ENCODE results near the gene HOXA6.

HOXA6 gene

GRCh38 chr7:27184337-27185012, 36.9 kb upstream of the HOXA6 start:
- DNase-seq = no peak

GRCh38 chr7:27183682-27184336, 36.2 kb upstream of the HOXA6 start:
- no peak for DNase-seq

GRCh38 chr7:27182861-27183681, 35.5 kb upstream of the HOXA6 start:
- no peak for DNase-seq

GRCh38 chr7:27182285-27182841, 34.8 kb upstream of the HOXA6 start:
- no peak for DNase-seq

GRCh38 chr7:27181795-27182275, 34.3 kb upstream of the HOXA6 start:
- DNase-seq = no peak

GRCh38 chr7:27180431-27181420, 33.2 kb upstream of the HOXA6 start:
- DNase-seq = no peak

GRCh38 chr7:27179503-27180430, 32.2 kb upstream of the HOXA6 start:
- DNase-seq = peak; percentile 41 to 46

GRCh38 chr7:27179030-27179429, 31.5 kb upstream of the HOXA6 start:
- DNase-seq = no peak

GRCh38 chr7:27178366-27178765, 30.8 kb upstream of the HOXA6 start:
- DNase-seq = no peak

- no peak for DNase-seq
Observed at GRCh38 chr7:27177795-27178320, 30.3 kb upstream of the HOXA6 start.

GRCh38 chr7:27176962-27177794, 29.6 kb upstream of the HOXA6 start:
- DNase-seq = no peak

- no peak for DNase-seq
Observed at GRCh38 chr7:27176524-27176845, 28.9 kb upstream of the HOXA6 start.

- no peak for DNase-seq
Observed at GRCh38 chr7:27175626-27176523, 28.3 kb upstream of the HOXA6 start.

GRCh38 chr7:27174874-27175625, 27.5 kb upstream of the HOXA6 start:
- no peak for DNase-seq

- no peak for DNase-seq
Observed at GRCh38 chr7:27173956-27174873, 26.6 kb upstream of the HOXA6 start, which contains the start of gene HOXA10. TSS of gene HOXA10 (minus strand) at chr7:27174320. CDS start at chr7:27174306, 14 bp downstream.

GRCh38 chr7:27173511-27173955, 26.0 kb upstream of the HOXA6 start:
- DNase-seq = no peak

Measured in activated CD4-positive, alpha-beta T cell treated with anti-CD3 and anti-CD28 coated beads, Interleukin-2, amount 50 U/mL, for 4 hours (primary cell).